GM21367 (cell line): ENCODE data around the gene PRIM2.
"Not testable (repeated sequence)": the region's sequence is repeated elsewhere in the genome, so short reads cannot be mapped to it uniquely, and the experiment has no call there.

Experiments
- ATAC-seq: cut with Tn5 transposase; IDR thresholded peaks from one replicate; pipeline ENCODE4 v1.9.1; 2021; ENCODE audit not compliant: unreplicated experiment

The PRIM2 gene

GRCh38 chr6:57359766-57360165 lies 42.3 kb downstream of the PRIM2 start:
- not testable (repeated sequence) for ATAC-seq

DNA sequence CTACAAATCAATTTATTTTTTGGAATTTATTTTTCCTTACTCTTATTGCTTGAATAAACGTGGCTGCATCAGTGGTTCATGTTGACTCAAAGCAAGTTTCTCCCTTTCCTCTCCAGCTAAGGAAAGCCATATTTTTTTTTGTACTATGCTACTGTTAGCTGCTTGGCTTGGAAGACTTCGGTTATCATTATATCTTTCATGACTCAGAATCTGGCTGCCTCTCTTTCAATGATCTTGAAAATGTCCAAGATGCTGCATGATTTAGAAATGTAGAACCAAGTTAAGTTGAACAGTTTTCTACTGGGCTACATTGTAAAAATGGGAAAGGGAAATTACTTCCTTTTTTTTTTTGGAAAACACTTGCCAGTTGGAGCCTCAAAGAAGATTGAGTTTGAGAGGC lies 44.9 kb downstream of the PRIM2 start:
- not testable (repeated sequence) for ATAC-seq

GRCh38 chr6:57365076-57365583 lies 47.7 kb downstream of the PRIM2 start:
- not testable (repeated sequence) for ATAC-seq

- not testable (repeated sequence) for ATAC-seq
These were observed 51.7 kb downstream of the PRIM2 start for GRCh38 chr6:57368965-57369731.

DNA sequence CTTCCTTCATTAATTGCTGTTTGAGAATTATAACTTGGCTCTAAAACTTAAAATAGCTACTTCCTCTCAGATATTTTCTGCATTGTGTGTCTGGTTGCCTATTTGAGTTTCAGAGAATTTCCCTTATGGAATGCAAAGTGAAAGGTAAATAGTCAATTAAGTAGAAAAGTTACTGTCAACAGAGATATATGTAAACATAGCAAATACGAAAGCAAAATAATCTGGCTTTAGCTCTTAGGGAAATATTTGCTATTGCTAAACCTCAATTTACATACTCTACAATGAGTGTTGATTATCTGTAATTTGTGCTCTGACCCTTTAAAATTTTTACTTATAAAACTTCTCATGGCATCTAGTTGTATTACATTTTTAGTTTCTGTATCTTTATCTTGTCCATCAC lies 54.3 kb downstream of the PRIM2 start:
- ATAC-seq, result not testable (repeated sequence)

GRCh38 chr6:57374764-57375163 lies 57.3 kb downstream of the PRIM2 start:
- ATAC-seq, result not testable (repeated sequence)

DNA sequence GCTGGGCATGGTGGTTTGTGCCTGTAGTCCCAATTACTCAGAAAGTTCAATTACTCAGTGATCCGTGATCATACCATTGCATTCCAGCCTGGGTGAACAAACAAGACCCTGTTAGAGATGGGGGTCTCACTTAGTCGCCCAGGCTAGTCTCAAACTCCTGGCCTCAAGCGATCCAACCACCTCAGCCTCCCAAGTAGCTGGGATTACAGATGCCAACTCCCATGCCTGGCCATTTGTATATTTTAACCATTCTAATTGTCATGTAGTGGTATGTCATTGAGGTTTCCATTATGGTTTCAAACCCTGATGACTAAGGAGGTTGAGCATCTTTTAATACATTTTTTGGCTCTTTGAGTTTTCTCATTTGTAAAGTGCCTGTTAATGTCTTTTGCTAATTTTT lies 58.7 kb downstream of the PRIM2 start:
- not testable (repeated sequence) for ATAC-seq

GRCh38 chr6:57389038-57389592 lies 71.7 kb downstream of the PRIM2 start:
- ATAC-seq, result not testable (repeated sequence)

- ATAC-seq, result not testable (repeated sequence)
These were observed 73.4 kb downstream of the PRIM2 start for GRCh38 chr6:57390818-57391217.

GRCh38 chr6:57392047-57392446 lies 74.6 kb downstream of the PRIM2 start:
- ATAC-seq, result not testable (repeated sequence)

- not testable (repeated sequence) for ATAC-seq
These were observed 101.9 kb downstream of the PRIM2 start for GRCh38 chr6:57419341-57419740.

- ATAC-seq, result peak; percentile 77
These were observed 104.1 kb downstream of the PRIM2 start for GRCh38 chr6:57421503-57421902.

DNA sequence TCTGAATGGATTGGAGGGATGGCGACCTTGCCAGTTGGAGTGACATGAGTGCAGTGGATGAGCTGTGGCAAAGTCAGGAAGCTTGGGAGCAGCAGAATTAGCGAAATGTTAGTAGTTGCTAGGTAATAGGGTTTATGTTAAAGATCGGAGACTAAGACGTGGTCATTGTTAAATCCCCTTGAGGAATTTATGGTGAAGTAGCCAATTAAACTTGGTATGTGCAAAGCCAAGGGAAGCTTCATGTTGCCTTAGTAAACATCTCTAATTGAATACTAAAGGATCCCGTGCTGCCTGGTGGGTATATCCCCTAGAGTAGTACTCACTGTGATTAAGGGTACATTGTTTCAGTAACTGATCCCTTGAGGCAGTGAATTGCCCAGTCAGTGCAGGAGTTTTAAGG lies 106.0 kb downstream of the PRIM2 start:
- ATAC-seq, result no peak

DNA sequence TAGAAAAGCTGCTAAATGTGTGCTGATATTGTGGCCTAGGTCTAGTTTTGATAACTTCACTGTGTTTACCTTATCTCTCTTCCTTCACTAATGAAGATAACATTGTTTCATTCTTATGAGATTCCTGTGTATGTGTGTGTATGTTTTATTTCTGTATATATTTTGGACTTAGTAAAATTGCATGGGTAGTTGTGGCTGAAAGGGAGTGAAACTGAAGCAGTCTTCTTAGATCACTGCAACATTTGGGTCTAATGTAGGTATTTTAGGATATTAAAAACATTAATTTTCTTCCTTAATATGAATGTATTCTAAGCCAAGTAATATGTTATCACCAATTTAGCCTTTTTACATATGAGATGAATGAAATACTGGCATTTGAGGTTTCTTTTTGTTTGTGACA lies 114.3 kb downstream of the PRIM2 start:
- ATAC-seq, result not testable (repeated sequence)

- no peak for ATAC-seq
These were observed 114.7 kb downstream of the PRIM2 start for GRCh38 chr6:57432157-57432556.

GRCh38 chr6:57432919-57433684 lies 115.7 kb downstream of the PRIM2 start:
- ATAC-seq, result peak; percentile 48

DNA sequence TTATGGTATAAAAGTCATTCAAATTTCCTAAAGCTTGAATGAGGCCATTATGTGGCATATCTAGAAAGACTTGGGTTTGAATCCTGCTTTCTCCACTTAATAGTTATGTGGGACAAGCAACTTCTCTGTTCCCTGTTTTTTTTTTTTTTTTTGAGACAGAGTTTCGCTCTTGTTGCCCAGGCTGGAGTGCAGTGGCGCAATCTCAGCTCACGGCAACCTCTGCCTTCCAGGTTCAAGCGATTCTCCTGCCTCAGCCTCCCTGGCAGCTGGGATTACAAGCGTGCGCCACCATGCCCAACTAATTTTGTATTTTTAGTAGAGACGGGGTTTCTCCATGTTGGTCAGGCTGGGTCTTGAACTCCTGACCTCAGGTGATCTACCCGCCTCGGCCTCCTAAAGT lies 116.4 kb downstream of the PRIM2 start:
- ATAC-seq, result not testable (repeated sequence)

- ATAC-seq, result no peak
These were observed 117.5 kb downstream of the PRIM2 start for GRCh38 chr6:57434944-57435343.

- ATAC-seq, result no peak
These were observed 118.2 kb downstream of the PRIM2 start for GRCh38 chr6:57435475-57436160.

- not testable (repeated sequence) for ATAC-seq
These were observed 123.3 kb downstream of the PRIM2 start for GRCh38 chr6:57440735-57441134.

DNA sequence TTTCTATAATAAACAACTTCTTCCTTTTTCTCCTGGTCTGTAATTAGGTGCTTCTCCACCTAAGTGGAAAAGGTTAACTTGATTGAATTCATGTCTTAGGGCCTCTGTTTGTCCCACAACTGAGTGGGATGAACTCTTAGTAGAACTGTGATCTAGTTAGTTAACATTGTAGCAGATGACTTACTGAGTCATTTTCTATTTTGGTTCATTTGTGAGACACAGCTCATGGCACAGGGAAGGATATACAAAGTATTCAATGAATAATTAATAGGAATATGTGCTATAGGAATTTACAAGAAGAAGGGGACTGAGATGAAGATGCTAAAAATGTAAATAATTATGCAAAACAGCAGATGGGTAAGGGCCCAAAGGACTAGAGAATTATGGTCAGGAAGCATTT lies 124.7 kb downstream of the PRIM2 start:
- not testable (repeated sequence) for ATAC-seq
